Right lobe of liver (tissue), 4 donors: Measurements from ENCODE around the gene FCRL1.

Source experiments
- CTCF ChIP-seq, 4 donors: fragments of 200-600 bp in 3 of 4; fragments of 450-650 bp in 1 of 4; IDR thresholded peaks; one replicate each; pipeline versions ENCODE4 v1.5.1 to v1.8.0; 2016 to 2022; ENCODE audit warnings: antibody characterized with exemption in 4 of 4, mild to moderate bottlenecking in 2 of 4
- POLR2A ChIP-seq: fragments of 450-650 bp; IDR thresholded peaks from one replicate; pipeline ENCODE4 v1.6.1; 2017; ENCODE audit warnings: antibody characterized with exemption, mild to moderate bottlenecking
- donor health status: DM: no; HTN: no; CAD: no.
- donor health status: DM: no; HTN: no; CAD: no.
- donor health status: DM: no; HTN: yes; CAD: no.

- TF ChIP-seq CTCF (IDR thresholded peaks at IDR 0.05) = no peak
- no peak for TF ChIP-seq POLR2A
Measured at GRCh38 chr1:157856538-157856937, 36.6 kb upstream of the FCRL1 start.
